CD4-positive, CD25-positive, alpha-beta regulatory T cell (primary cell): ENCODE data around the gene UBE2B. TPM values are rescaled to one million over a fixed set of nuclear protein-coding genes. Genes with fewer than 3 reads are reported as not detected.

Source experiments
- ATAC-seq, 2 donors: fragments of 150-1000 bp; cut with Tn5 transposase; one replicate each; pipeline ENCODE4 v1.10.0; 2021; ENCODE audit warnings: low read depth in 2 of 2, moderate number of reproducible peaks in 2 of 2, moderate library complexity in 1 of 2
- DNase-seq, 3 donors: peaks; one replicate each; pipeline versions ENCODE4 v3.0.0 to v3.0.0-alpha.2; 2012 to 2022; ENCODE audit warnings: mixed read lengths in 1 of 3
- H3K27ac ChIP-seq: one replicate; pipeline ENCODE4 v1.7.0; 2013; ENCODE audit warnings: mild to moderate bottlenecking, low read length; ENCODE audit not compliant: insufficient read depth, poor library complexity, severe bottlenecking
- H3K27me3 ChIP-seq: one replicate; pipeline ENCODE4 v1.7.0; 2013; ENCODE audit warnings: low read length; ENCODE audit not compliant: control insufficient read depth, insufficient read depth
- H3K36me3 ChIP-seq: one replicate; pipeline ENCODE4 v1.7.0; 2013; ENCODE audit warnings: mild to moderate bottlenecking, low read length, moderate library complexity; ENCODE audit not compliant: control insufficient read depth, insufficient read depth
- H3K4me1 ChIP-seq: 2 replicates; pipeline ENCODE4 v1.7.0; 2013; ENCODE audit warnings: mild to moderate bottlenecking, low read length; ENCODE audit not compliant: insufficient read depth, control insufficient read depth, poor library complexity, severe bottlenecking
- H3K4me3 ChIP-seq: one replicate; pipeline ENCODE4 v1.7.0; 2013; ENCODE audit warnings: low read depth, mild to moderate bottlenecking, low read length, moderate library complexity
- H3K9me3 ChIP-seq, 2 experiments: 1 replicate in 1 of 2; 2 replicates in 1 of 2; pipeline ENCODE4 v1.7.0; 2013; ENCODE audit warnings: low read length in 2 of 2, mild to moderate bottlenecking in 1 of 2, moderate library complexity in 1 of 2; ENCODE audit not compliant: control insufficient read depth in 2 of 2
- H3K27ac Mint-ChIP-seq, 3 donors: one replicate each; pipeline ENCODE4 v1.8.0; 2020 to 2022; ENCODE audit warnings: mild to moderate bottlenecking in 3 of 3, mixed read lengths in 3 of 3, moderate library complexity in 2 of 3
- H3K27me3 Mint-ChIP-seq: one replicate; pipeline ENCODE4 v1.8.0; 2022; ENCODE audit warnings: mild to moderate bottlenecking, mixed read lengths
- H3K36me3 Mint-ChIP-seq: one replicate; pipeline ENCODE4 v1.8.0; 2020; ENCODE audit warnings: mixed read lengths
- H3K4me1 Mint-ChIP-seq, 4 donors: one replicate each; pipeline ENCODE4 v1.8.0; 2020 to 2022; ENCODE audit warnings: mixed read lengths in 4 of 4, mild to moderate bottlenecking in 1 of 4
- H3K4me3 Mint-ChIP-seq, 4 donors: one replicate each; pipeline ENCODE4 v1.8.0; 2020 to 2022; ENCODE audit warnings: mild to moderate bottlenecking in 4 of 4, mixed read lengths in 4 of 4, moderate library complexity in 3 of 4
- H3K9me3 Mint-ChIP-seq, 7 donors: one replicate each; pipeline ENCODE4 v1.8.0; 2020 to 2022; ENCODE audit warnings: mixed read lengths in 7 of 7, mild to moderate bottlenecking in 3 of 7, moderate library complexity in 2 of 7
- polyA plus RNA-seq, 4 donors: library from polyadenylated mRNA; unstranded; fragments of 300-500 nt; fragmentation: Illumina TruSeq; gene quantifications; one replicate each; pipeline ENCODE4 v1.2.3, GENCODE V29; 2021
- total RNA-seq: library from RNA; stranded (reverse); gene quantifications from one replicate; pipeline ENCODE4 v1.2.3, GENCODE V29; 2022

UBE2B gene
- total and polyA plus RNA-seq, 5 donors from 2014 or later, result 84.5 to 142 (median 97.0) TPM

DNA sequence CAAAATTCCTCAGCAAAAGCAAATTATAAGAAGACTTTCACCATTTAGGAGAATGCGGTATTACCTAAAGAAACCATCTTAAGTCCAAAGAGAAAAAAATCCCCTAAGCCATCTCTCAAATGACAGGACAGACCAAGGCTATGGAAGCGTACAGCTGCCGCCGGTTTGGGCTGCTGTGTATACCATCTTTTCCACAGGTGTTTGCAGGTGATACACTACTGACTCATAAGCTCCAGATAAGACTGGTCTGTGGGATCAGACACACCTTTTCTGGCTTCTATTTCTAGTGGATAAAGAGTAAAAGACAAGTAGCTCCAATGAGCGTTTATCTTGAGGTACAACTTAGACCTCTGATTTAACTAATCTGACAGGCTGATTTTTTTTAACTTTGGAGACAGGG is 32.6 kb downstream of the UBE2B start:
- Histone ChIP-seq H3K4me3 (no peak overlapping the region), H3K27me3 (no peaks in the 10 kb centered on the region), H3K36me3 (peaks cover 22% of the 10 kb centered on the region), H3K27ac (no peak overlapping the region), H3K9me3 (no peaks in the 10 kb centered on the region), H3K4me1 (no peaks in the 10 kb centered on the region)
- H3K27ac Mint-ChIP-seq, result peak overlapping the region in 1 of 3 donors; percentile 3
- peaks cover 0 to 8% (median 3%) of the 10 kb centered on the region in 4 donors for H3K4me1 Mint-ChIP-seq
- no peaks in the 10 kb centered on the region for H3K27me3 Mint-ChIP-seq
- ATAC-seq (no peak), DNase-seq (no peak)
- peaks cover 0 to 2% (median 0%) of the 10 kb centered on the region in 7 donors for H3K9me3 Mint-ChIP-seq
- H3K36me3 Mint-ChIP-seq, result peaks cover 23% of the 10 kb centered on the region
- no peak overlapping the region for H3K4me3 Mint-ChIP-seq

DNA sequence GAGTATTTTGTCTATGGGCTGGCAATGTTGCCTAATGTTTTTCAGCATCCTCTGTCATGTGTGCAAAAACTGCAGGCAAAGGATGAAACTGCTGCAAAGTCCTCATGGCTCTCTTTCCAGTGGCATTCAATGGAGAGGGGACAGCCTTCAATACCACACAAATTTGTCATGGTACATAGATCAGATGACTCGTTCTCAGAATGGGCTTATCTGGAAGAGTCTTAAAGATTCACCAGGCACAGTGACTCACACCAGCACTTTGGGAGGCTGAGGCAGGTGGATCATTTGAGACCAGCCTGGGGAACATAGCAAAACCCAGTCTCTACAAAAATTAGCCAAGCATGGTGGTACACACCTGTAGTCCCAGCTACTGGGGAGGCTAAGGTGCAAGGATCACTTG is 35.0 kb downstream of the UBE2B start:
- peaks cover 12% of the 10 kb centered on the region for H3K4me1 ChIP-seq
- no peak overlapping the region for H3K4me3 ChIP-seq
- H3K27ac ChIP-seq, result no peak overlapping the region
- peaks cover 0 to 2% (median 0%) of the 10 kb centered on the region in 7 donors for H3K9me3 Mint-ChIP-seq
- no peak for DNase-seq
- peaks cover 22% of the 10 kb centered on the region for H3K36me3 ChIP-seq
- peaks cover 3 to 27% (median 18%) of the 10 kb centered on the region in 4 donors for H3K4me1 Mint-ChIP-seq
- no peaks in the 10 kb centered on the region for H3K27me3 ChIP-seq
- no peaks in the 10 kb centered on the region for H3K9me3 ChIP-seq
- H3K36me3 Mint-ChIP-seq, result peaks cover 18% of the 10 kb centered on the region
- no peak overlapping the region for H3K27ac Mint-ChIP-seq
- no peak overlapping the region for H3K4me3 Mint-ChIP-seq
- ATAC-seq, result no peak
- H3K27me3 Mint-ChIP-seq, result no peaks in the 10 kb centered on the region

DNA sequence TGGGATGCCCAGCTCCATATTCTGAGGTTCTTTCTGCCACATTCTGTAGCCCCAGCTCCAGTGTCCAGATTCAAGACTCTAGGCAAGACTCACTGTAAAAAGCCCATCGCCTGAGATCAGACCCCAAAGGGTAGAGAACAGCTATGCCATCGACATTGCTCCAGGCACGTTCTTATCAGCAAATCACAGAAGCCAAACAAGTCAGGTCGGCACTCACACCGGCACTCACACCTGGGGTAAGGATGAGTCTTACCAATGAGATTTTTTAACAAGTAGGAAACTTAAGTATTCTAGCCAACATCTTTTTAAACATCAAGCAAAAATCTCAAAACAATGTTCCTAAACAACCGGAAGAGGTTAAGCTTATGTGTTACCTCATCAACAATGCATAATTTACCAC is 38.0 kb downstream of the UBE2B start:
- H3K27ac Mint-ChIP-seq, result peak overlapping the region in 2 of 3 donors; percentile 34 to 52
- ATAC-seq (no peak), DNase-seq (no peak)
- H3K27me3 Mint-ChIP-seq, result no peaks in the 10 kb centered on the region
- peaks cover 13% of the 10 kb centered on the region for H3K36me3 Mint-ChIP-seq
- Histone ChIP-seq H3K4me3 (no peak overlapping the region), H3K9me3 (no peaks in the 10 kb centered on the region), H3K27ac (no peak overlapping the region), H3K27me3 (no peaks in the 10 kb centered on the region), H3K36me3 (peaks cover 15% of the 10 kb centered on the region), H3K4me1 (peaks cover 22% of the 10 kb centered on the region)
- peaks cover 3 to 46% (median 25%) of the 10 kb centered on the region in 4 donors for H3K4me1 Mint-ChIP-seq
- peak overlapping the region; percentile 28 to 94 (median 70) for H3K4me3 Mint-ChIP-seq
- H3K9me3 Mint-ChIP-seq, result no peaks in the 10 kb centered on the region

DNA sequence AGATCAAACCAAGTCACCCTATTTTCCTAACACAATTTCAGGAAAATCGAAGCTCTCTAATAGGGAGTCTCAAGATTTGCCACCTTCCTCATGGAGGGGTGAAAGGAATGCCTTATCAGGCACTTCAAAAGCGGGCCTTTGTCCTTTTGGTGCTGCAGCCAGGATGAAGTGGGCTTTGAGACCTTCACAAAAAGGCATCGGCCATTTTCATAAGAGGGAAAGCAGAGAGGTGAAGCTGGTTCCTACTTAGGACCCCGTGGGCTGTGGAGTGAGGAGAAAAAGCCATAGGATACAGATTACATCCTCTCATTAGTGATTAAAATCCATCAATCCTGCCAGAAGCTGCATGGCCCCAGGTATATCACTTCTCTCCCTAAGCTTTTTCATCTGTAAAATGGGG is 39.5 kb downstream of the UBE2B start:
- ATAC-seq, result no peak
- H3K27ac Mint-ChIP-seq, result peak overlapping the region; percentile 69 to 94 (median 93)
- peaks cover 12% of the 10 kb centered on the region for H3K36me3 ChIP-seq
- no peaks in the 10 kb centered on the region for H3K27me3 Mint-ChIP-seq
- H3K4me3 Mint-ChIP-seq, result peak overlapping the region; percentile 93 to 97 (median 94)
- DNase-seq, result no peak
- H3K27me3 ChIP-seq, result no peaks in the 10 kb centered on the region
- peaks cover 22% of the 10 kb centered on the region for H3K4me1 ChIP-seq
- peak overlapping the region; percentile 87 for H3K4me3 ChIP-seq
- H3K36me3 Mint-ChIP-seq, result peaks cover 13% of the 10 kb centered on the region
- H3K27ac ChIP-seq, result no peak overlapping the region
- no peaks in the 10 kb centered on the region for H3K9me3 ChIP-seq
- H3K4me1 Mint-ChIP-seq, result peaks cover 3 to 46% (median 25%) of the 10 kb centered on the region in 4 donors
- H3K9me3 Mint-ChIP-seq, result no peaks in the 10 kb centered on the region

DNA sequence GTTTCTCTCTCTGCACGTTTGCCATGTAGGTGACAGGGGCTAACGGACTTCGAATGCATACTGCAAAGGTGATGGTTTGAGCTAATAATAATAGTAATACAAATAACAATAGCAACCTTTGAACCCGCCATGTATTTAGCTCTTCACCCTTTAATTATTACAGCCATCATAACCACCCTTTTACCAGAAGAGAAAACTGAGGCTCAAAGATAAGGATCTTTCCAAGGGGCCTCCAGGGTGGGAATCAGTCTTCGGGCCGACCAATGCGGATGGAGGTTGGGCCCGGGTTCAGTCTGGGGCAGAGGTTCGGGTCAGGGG is 39.8 kb downstream of the UBE2B start:
- Histone ChIP-seq H3K4me1 (peaks cover 22% of the 10 kb centered on the region), H3K27me3 (no peaks in the 10 kb centered on the region), H3K27ac (peak overlapping the region; percentile 68), H3K9me3 (no peaks in the 10 kb centered on the region), H3K4me3 (peak overlapping the region; percentile 87), H3K36me3 (peaks cover 12% of the 10 kb centered on the region)
- no peaks in the 10 kb centered on the region for H3K9me3 Mint-ChIP-seq
- no peak for DNase-seq
- H3K4me1 Mint-ChIP-seq, result peaks cover 0 to 46% (median 25%) of the 10 kb centered on the region in 4 donors
- H3K4me3 Mint-ChIP-seq, result peak overlapping the region; percentile 93 to 97 (median 94)
- no peak for ATAC-seq
- no peaks in the 10 kb centered on the region for H3K27me3 Mint-ChIP-seq
- H3K36me3 Mint-ChIP-seq, result peaks cover 10% of the 10 kb centered on the region
- peak overlapping the region; percentile 92 to 94 (median 93) for H3K27ac Mint-ChIP-seq

DNA sequence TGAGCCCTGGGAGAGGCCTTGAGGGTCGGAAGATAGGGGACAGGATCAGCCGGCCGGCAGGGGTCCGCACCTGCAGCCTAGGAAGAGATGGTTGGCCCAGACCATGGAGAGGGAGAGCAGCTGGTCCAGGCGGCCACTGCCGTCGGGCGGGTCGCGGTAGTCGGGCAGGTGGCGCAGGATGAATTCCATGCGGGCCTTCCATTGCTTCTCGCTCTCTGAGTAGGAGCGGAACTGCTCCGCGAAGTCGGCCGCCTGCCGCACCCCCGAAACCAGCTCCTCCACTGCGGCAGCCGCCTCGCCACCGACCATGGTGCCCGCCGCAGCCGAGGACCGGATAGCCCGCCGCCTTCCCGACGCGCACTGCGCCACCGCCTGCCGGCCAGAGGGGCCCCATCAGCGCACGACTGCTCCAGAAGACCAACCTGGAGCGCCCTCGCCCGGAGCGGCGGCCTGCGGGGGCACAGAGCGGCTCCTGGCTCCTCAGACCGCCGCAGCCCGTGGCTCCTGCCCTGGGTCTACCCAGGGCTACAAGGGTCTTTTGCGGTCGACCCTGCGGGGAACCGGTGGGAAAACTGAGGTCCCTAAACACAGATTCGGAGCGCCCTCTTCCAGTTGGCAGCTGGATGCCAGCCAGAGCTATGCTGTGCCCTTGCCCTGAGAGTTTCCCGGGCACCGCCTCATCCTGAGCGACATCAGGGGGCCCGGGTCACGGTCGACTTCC is 40.3 kb downstream of the UBE2B start, which contains the start of gene CDKN2AIPNL:
TSS of gene CDKN2AIPNL (minus strand) at position 336 of the 721 bp plus-strand sequence. CDS start at position 309, 27 bp downstream.
- Mint-ChIP-seq H3K27ac (peak within 1 kb of the TSS; percentile 92 to 94 (median 93)), H3K27me3 (no peaks in the 10 kb centered on the region), H3K4me3 (peak within 1 kb of the TSS; percentile 93 to 97 (median 94)), H3K36me3 (peaks cover 7% of the 10 kb centered on the region), H3K9me3 (no peaks in the 10 kb centered on the region), H3K4me1 (peaks cover 0 to 46% (median 25%) of the 10 kb centered on the region in 4 donors)
- Histone ChIP-seq H3K27ac (peak within 1 kb of the TSS; percentile 68), H3K4me1 (peaks cover 22% of the 10 kb centered on the region), H3K4me3 (peak within 1 kb of the TSS; percentile 87), H3K9me3 (no peaks in the 10 kb centered on the region), H3K27me3 (no peaks in the 10 kb centered on the region), H3K36me3 (peaks cover 7% of the 10 kb centered on the region)
- peak; percentile 100 for ATAC-seq
- peak; percentile 76 to 92 (median 89) for DNase-seq

DNA sequence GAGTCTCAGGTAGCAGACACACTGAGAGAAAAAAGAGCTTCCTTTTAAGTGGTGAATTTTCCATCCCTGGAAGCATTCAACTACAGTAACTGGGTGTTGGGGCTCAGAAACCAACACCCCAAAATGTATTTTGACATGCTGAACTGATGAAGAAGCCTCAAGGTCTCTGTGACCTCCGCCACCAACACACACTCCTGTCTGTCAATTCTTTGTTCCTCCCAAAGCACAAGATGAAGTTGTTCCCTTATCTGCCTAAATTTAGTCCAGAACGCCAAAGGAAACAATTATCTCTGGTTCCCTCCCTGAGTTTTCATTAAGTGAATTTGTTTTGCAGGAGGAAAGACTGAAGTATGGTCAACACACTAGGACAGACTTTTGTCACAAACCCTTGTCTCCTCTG is 41.7 kb downstream of the UBE2B start:
- no peaks in the 10 kb centered on the region for H3K9me3 ChIP-seq

DNA sequence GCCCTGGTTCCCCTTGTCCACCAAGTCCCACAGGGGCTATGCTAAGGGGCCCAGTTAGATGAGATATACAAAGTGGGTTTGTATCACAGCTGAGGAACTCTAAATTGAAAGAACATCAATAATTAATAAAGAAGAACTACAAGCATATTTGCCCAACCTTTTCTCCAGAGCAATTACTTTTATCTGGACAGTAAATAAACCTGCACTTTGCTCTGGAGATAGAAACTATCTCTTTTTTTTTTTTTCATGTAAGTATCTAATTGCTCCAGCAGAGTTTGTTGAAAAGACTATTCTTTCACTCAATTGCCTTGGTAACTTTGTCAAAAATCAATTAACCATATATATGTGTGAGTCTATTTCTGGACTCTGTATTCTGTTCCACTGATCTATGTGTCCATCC is 46.3 kb downstream of the UBE2B start:
- Histone ChIP-seq H3K4me3 (no peak overlapping the region), H3K27ac (no peak overlapping the region), H3K27me3 (no peaks in the 10 kb centered on the region), H3K4me1 (peaks cover under 1% of the 10 kb centered on the region), H3K9me3 (no peaks in the 10 kb centered on the region), H3K36me3 (no peaks in the 10 kb centered on the region)
- ATAC-seq (no peak), DNase-seq (no peak)
- H3K27me3 Mint-ChIP-seq, result peaks cover 4% of the 10 kb centered on the region
- no peaks in the 10 kb centered on the region for H3K36me3 Mint-ChIP-seq
- H3K4me3 Mint-ChIP-seq, result no peak overlapping the region
- no peak overlapping the region for H3K27ac Mint-ChIP-seq
- H3K4me1 Mint-ChIP-seq, result peaks cover 0 to 6% (median 0%) of the 10 kb centered on the region in 4 donors
- H3K9me3 Mint-ChIP-seq, result no peaks in the 10 kb centered on the region

More for the DNA sequence above, 41.7 kb downstream of the UBE2B start:
- peaks cover 22% of the 10 kb centered on the region for H3K4me1 ChIP-seq
- H3K27ac ChIP-seq, result no peak overlapping the region
- peak overlapping the region; percentile 35 to 93 (median 66) for H3K4me3 Mint-ChIP-seq
- peaks cover 5% of the 10 kb centered on the region for H3K36me3 ChIP-seq
- H3K27me3 Mint-ChIP-seq, result no peaks in the 10 kb centered on the region
- H3K27me3 ChIP-seq, result no peaks in the 10 kb centered on the region
- H3K36me3 Mint-ChIP-seq, result peaks cover 7% of the 10 kb centered on the region
- peak overlapping the region in 2 of 3 donors; percentile 31 to 47 for H3K27ac Mint-ChIP-seq
- DNase-seq (no peak), ATAC-seq (no peak)
- no peaks in the 10 kb centered on the region for H3K9me3 Mint-ChIP-seq
- H3K4me1 Mint-ChIP-seq, result peaks cover 0 to 46% (median 25%) of the 10 kb centered on the region in 4 donors
- H3K4me3 ChIP-seq, result no peak overlapping the region
